Measurements from ENCODE around the gene ZFP92.

ZFP92 gene

GRCh38 chrX:153441296-153441695 is 30.0 kb downstream of the ZFP92 start:
- Histone ChIP-seq H3K4me3 (ENCODE audit: low read length) (no peak overlapping the region), H3K36me3 (ENCODE audit: insufficient read depth, low read length) (no peaks in the 10 kb centered on the region), H3K4me1 (ENCODE audit: insufficient read depth, low read length) (no peaks in the 10 kb centered on the region), H3K9me3 (ENCODE audit: low read length) (no peaks in the 10 kb centered on the region), H2AFZ (ENCODE audit: low read depth, low read length) (no peak overlapping the region), H3K27me3 (ENCODE audit: insufficient read depth, low read length) (peaks cover 4% of the 10 kb centered on the region)

- no peak overlapping the region for H3K4me3 ChIP-seq (ENCODE audit: low read length)
- H3K27me3 ChIP-seq (ENCODE audit: insufficient read depth, low read length): peaks cover 4% of the 10 kb centered on the region
- H3K36me3 ChIP-seq (ENCODE audit: insufficient read depth, low read length): no peaks in the 10 kb centered on the region
Measured at GRCh38 chrX:153441981-153442380, 30.7 kb downstream of the ZFP92 start.

GRCh38 chrX:153442463-153442862 is 31.2 kb downstream of the ZFP92 start:
- Histone ChIP-seq H3K27me3 (ENCODE audit: insufficient read depth, low read length) (peaks cover 4% of the 10 kb centered on the region), H2AFZ (ENCODE audit: low read depth, low read length) (no peak overlapping the region)

More at GRCh38 chrX:153441981-153442380, 30.7 kb downstream of the ZFP92 start:
- H3K4me1 ChIP-seq (ENCODE audit: insufficient read depth, low read length): no peaks in the 10 kb centered on the region
- no peaks in the 10 kb centered on the region for H3K9me3 ChIP-seq (ENCODE audit: low read length)
- H2AFZ ChIP-seq (ENCODE audit: low read depth, low read length): no peak overlapping the region

GRCh38 chrX:153443476-153444332 is 32.4 kb downstream of the ZFP92 start:
- Histone ChIP-seq H3K36me3 (ENCODE audit: insufficient read depth, low read length) (no peaks in the 10 kb centered on the region), H3K9me3 (ENCODE audit: low read length) (no peaks in the 10 kb centered on the region), H3K4me1 (ENCODE audit: insufficient read depth, low read length) (no peaks in the 10 kb centered on the region), H2AFZ (ENCODE audit: low read depth, low read length) (no peak overlapping the region), H3K27me3 (ENCODE audit: insufficient read depth, low read length) (peaks cover 4% of the 10 kb centered on the region), H3K4me3 (ENCODE audit: low read length) (no peak overlapping the region)

More at GRCh38 chrX:153442463-153442862, 31.2 kb downstream of the ZFP92 start:
- Histone ChIP-seq H3K4me1 (ENCODE audit: insufficient read depth, low read length) (no peaks in the 10 kb centered on the region), H3K9me3 (ENCODE audit: low read length) (no peaks in the 10 kb centered on the region), H3K36me3 (ENCODE audit: insufficient read depth, low read length) (no peaks in the 10 kb centered on the region), H3K4me3 (ENCODE audit: low read length) (no peak overlapping the region)

- H3K4me1 ChIP-seq (ENCODE audit: insufficient read depth, low read length): no peaks in the 10 kb centered on the region
- no peaks in the 10 kb centered on the region for H3K9me3 ChIP-seq (ENCODE audit: low read length)
- no peak overlapping the region for H2AFZ ChIP-seq (ENCODE audit: low read depth, low read length)
- H3K27me3 ChIP-seq (ENCODE audit: insufficient read depth, low read length): peaks cover 4% of the 10 kb centered on the region
- no peak overlapping the region for H3K4me3 ChIP-seq (ENCODE audit: low read length)
- no peaks in the 10 kb centered on the region for H3K36me3 ChIP-seq (ENCODE audit: insufficient read depth, low read length)
Measured at GRCh38 chrX:153444333-153445011, 33.2 kb downstream of the ZFP92 start.

GRCh38 chrX:153445106-153445855 is 34.0 kb downstream of the ZFP92 start:
- H3K36me3 ChIP-seq (ENCODE audit: insufficient read depth, low read length): no peaks in the 10 kb centered on the region
- no peaks in the 10 kb centered on the region for H3K9me3 ChIP-seq (ENCODE audit: low read length)
- H2AFZ ChIP-seq (ENCODE audit: low read depth, low read length): no peak overlapping the region
- H3K4me3 ChIP-seq (ENCODE audit: low read length): no peak overlapping the region
- H3K27me3 ChIP-seq (ENCODE audit: insufficient read depth, low read length): peaks cover 4% of the 10 kb centered on the region
- no peaks in the 10 kb centered on the region for H3K4me1 ChIP-seq (ENCODE audit: insufficient read depth, low read length)

GRCh38 chrX:153445856-153446635 is 34.8 kb downstream of the ZFP92 start, which contains the start of gene TREX2:
TREX2 (minus strand) TSS chrX:153446056; CDS start chrX:153445430, 626 bp downstream.
- Histone ChIP-seq H3K4me3 (ENCODE audit: low read length) (no peak within 1 kb of the TSS), H3K9me3 (ENCODE audit: low read length) (no peaks in the 10 kb centered on the region), H3K4me1 (ENCODE audit: insufficient read depth, low read length) (no peaks in the 10 kb centered on the region), H3K27me3 (ENCODE audit: insufficient read depth, low read length) (no peaks in the 10 kb centered on the region), H3K36me3 (ENCODE audit: insufficient read depth, low read length) (no peaks in the 10 kb centered on the region), H2AFZ (ENCODE audit: low read depth, low read length) (no peak within 1 kb of the TSS)

GRCh38 chrX:153446636-153446936 is 35.3 kb downstream of the ZFP92 start:
- Histone ChIP-seq H3K27me3 (ENCODE audit: insufficient read depth, low read length) (no peaks in the 10 kb centered on the region), H3K4me3 (ENCODE audit: low read length) (no peak overlapping the region), H3K9me3 (ENCODE audit: low read length) (no peaks in the 10 kb centered on the region), H3K36me3 (ENCODE audit: insufficient read depth, low read length) (no peaks in the 10 kb centered on the region), H3K4me1 (ENCODE audit: insufficient read depth, low read length) (no peaks in the 10 kb centered on the region), H2AFZ (ENCODE audit: low read depth, low read length) (no peak overlapping the region)

GRCh38 chrX:153446950-153447580 is 35.8 kb downstream of the ZFP92 start:
- no peaks in the 10 kb centered on the region for H3K27me3 ChIP-seq (ENCODE audit: insufficient read depth, low read length)
- no peaks in the 10 kb centered on the region for H3K4me1 ChIP-seq (ENCODE audit: insufficient read depth, low read length)
- no peak overlapping the region for H3K4me3 ChIP-seq (ENCODE audit: low read length)
- H3K36me3 ChIP-seq (ENCODE audit: insufficient read depth, low read length): no peaks in the 10 kb centered on the region
- no peaks in the 10 kb centered on the region for H3K9me3 ChIP-seq (ENCODE audit: low read length)
- H2AFZ ChIP-seq (ENCODE audit: low read depth, low read length): no peak overlapping the region

GRCh38 chrX:153447581-153447960 is 36.3 kb downstream of the ZFP92 start:
- no peaks in the 10 kb centered on the region for H3K36me3 ChIP-seq (ENCODE audit: insufficient read depth, low read length)
- no peaks in the 10 kb centered on the region for H3K4me1 ChIP-seq (ENCODE audit: insufficient read depth, low read length)
- no peaks in the 10 kb centered on the region for H3K9me3 ChIP-seq (ENCODE audit: low read length)
- no peak overlapping the region for H3K4me3 ChIP-seq (ENCODE audit: low read length)
- no peaks in the 10 kb centered on the region for H3K27me3 ChIP-seq (ENCODE audit: insufficient read depth, low read length)
- no peak overlapping the region for H2AFZ ChIP-seq (ENCODE audit: low read depth, low read length)

GRCh38 chrX:153448556-153449367 is 37.5 kb downstream of the ZFP92 start:
- Histone ChIP-seq H2AFZ (ENCODE audit: low read depth, low read length) (no peak overlapping the region), H3K36me3 (ENCODE audit: insufficient read depth, low read length) (peaks cover 2% of the 10 kb centered on the region), H3K4me3 (ENCODE audit: low read length) (no peak overlapping the region), H3K4me1 (ENCODE audit: insufficient read depth, low read length) (no peaks in the 10 kb centered on the region), H3K9me3 (ENCODE audit: low read length) (no peaks in the 10 kb centered on the region), H3K27me3 (ENCODE audit: insufficient read depth, low read length) (peaks cover 2% of the 10 kb centered on the region)

Measured in neuron (in vitro differentiated cells).